T-helper 1 cell treated with Interleukin-12 subunit alpha and Interleukin-12 subunit beta and Interleukin-4 antibody, amounts not matched to agents 30 μg/mL and 1 μg/mL, for 36 hours (primary cell): ENCODE measurements around the gene CCDC91.

Experiments
- H3K27ac Mint-ChIP-seq: one replicate; pipeline ENCODE4 v1.8.0; 2021; ENCODE audit warnings: mild to moderate bottlenecking, mixed read lengths
- H3K27me3 Mint-ChIP-seq: one replicate; pipeline ENCODE4 v1.8.0; 2021; ENCODE audit warnings: low read depth, mixed read lengths
- H3K36me3 Mint-ChIP-seq: one replicate; pipeline ENCODE4 v1.8.0; 2021; ENCODE audit warnings: low read depth, mixed read lengths
- H3K4me1 Mint-ChIP-seq: one replicate; pipeline ENCODE4 v1.8.0; 2021; ENCODE audit warnings: low read depth, mixed read lengths
- H3K4me3 Mint-ChIP-seq: one replicate; pipeline ENCODE4 v1.8.0; 2021; ENCODE audit warnings: mild to moderate bottlenecking, moderate library complexity, mixed read lengths
- H3K9me3 Mint-ChIP-seq: one replicate; pipeline ENCODE4 v1.8.0; 2021; ENCODE audit warnings: mixed read lengths

Gene CCDC91

GRCh38 chr12:28202374-28203130 lies 12.3 kb downstream of the CCDC91 start:
- no peaks in the 10 kb centered on the region for H3K27me3 Mint-ChIP-seq
- H3K27ac Mint-ChIP-seq = no peak overlapping the region
- H3K36me3 Mint-ChIP-seq = peaks cover 6% of the 10 kb centered on the region
- peaks cover 11% of the 10 kb centered on the region for H3K9me3 Mint-ChIP-seq
- no peaks in the 10 kb centered on the region for H3K4me1 Mint-ChIP-seq
- H3K4me3 Mint-ChIP-seq = no peak overlapping the region

DNA sequence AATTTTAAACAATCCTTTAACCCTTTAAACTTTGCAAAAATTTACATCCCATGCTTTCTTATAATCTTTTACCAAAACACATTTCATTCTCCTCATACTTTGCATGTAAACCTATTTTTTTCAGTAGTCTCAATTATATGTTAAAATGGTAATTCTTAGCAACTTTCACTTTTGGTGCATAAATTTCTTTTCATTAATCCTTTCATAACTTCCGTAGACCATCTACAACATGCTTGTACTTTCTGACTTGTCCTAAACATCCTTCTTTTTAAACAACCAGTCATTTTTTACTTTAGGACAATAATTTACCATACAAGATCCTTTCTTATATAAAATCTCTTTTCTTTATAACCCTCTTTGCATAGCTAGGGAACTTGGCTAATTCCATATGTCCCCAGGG lies 19.5 kb downstream of the CCDC91 start:
- no peaks in the 10 kb centered on the region for H3K27me3 Mint-ChIP-seq
- H3K36me3 Mint-ChIP-seq = peaks cover 27% of the 10 kb centered on the region
- H3K4me3 Mint-ChIP-seq = no peak overlapping the region
- no peaks in the 10 kb centered on the region for H3K4me1 Mint-ChIP-seq
- no peak overlapping the region for H3K27ac Mint-ChIP-seq
- H3K9me3 Mint-ChIP-seq = peaks cover 32% of the 10 kb centered on the region

- Mint-ChIP-seq H3K27me3 (no peaks in the 10 kb centered on the region), H3K9me3 (peaks cover 28% of the 10 kb centered on the region), H3K4me1 (no peaks in the 10 kb centered on the region), H3K4me3 (no peak overlapping the region), H3K36me3 (peaks cover 25% of the 10 kb centered on the region), H3K27ac (no peak overlapping the region)
Observed at GRCh38 chr12:28212182-28212581, 21.9 kb downstream of the CCDC91 start.

- Mint-ChIP-seq H3K27me3 (no peaks in the 10 kb centered on the region), H3K9me3 (peaks cover 29% of the 10 kb centered on the region), H3K4me1 (peaks cover 7% of the 10 kb centered on the region), H3K36me3 (peaks cover 25% of the 10 kb centered on the region), H3K4me3 (no peak overlapping the region), H3K27ac (no peak overlapping the region)
Observed at GRCh38 chr12:28215021-28215420, 24.8 kb downstream of the CCDC91 start.

GRCh38 chr12:28216016-28216415 lies 25.8 kb downstream of the CCDC91 start:
- Mint-ChIP-seq H3K9me3 (peaks cover 21% of the 10 kb centered on the region), H3K27ac (no peak overlapping the region), H3K4me1 (peaks cover 8% of the 10 kb centered on the region), H3K27me3 (peaks cover 2% of the 10 kb centered on the region), H3K4me3 (no peak overlapping the region), H3K36me3 (peaks cover 18% of the 10 kb centered on the region)

GRCh38 chr12:28217805-28218204 lies 27.5 kb downstream of the CCDC91 start:
- H3K27me3 Mint-ChIP-seq = peaks cover 6% of the 10 kb centered on the region
- H3K27ac Mint-ChIP-seq = no peak overlapping the region
- peaks cover 15% of the 10 kb centered on the region for H3K9me3 Mint-ChIP-seq
- H3K4me3 Mint-ChIP-seq = no peak overlapping the region
- peaks cover 24% of the 10 kb centered on the region for H3K4me1 Mint-ChIP-seq
- peaks cover 9% of the 10 kb centered on the region for H3K36me3 Mint-ChIP-seq

DNA sequence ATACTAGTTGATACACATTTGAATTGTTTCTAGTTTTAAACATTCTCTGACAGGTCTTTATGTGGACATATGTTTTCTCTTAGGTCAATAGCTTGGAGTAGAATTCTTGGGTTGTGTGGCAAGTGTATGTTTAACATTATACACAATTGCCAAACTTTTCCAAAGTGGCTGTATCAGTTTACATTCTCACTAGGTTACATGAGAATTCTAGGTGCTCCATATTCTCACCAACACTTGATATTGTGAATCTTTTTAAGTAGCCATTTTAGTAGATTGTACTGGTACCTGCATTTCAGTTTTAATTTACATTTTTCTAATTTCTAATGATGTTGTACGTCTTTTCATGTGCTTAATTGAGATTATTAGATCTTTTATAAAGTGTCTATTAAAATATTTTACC lies 28.6 kb downstream of the CCDC91 start:
- Mint-ChIP-seq H3K36me3 (peaks cover 8% of the 10 kb centered on the region), H3K4me3 (no peak overlapping the region), H3K4me1 (peaks cover 34% of the 10 kb centered on the region), H3K27ac (no peak overlapping the region), H3K27me3 (peaks cover 6% of the 10 kb centered on the region), H3K9me3 (peaks cover 14% of the 10 kb centered on the region)

DNA sequence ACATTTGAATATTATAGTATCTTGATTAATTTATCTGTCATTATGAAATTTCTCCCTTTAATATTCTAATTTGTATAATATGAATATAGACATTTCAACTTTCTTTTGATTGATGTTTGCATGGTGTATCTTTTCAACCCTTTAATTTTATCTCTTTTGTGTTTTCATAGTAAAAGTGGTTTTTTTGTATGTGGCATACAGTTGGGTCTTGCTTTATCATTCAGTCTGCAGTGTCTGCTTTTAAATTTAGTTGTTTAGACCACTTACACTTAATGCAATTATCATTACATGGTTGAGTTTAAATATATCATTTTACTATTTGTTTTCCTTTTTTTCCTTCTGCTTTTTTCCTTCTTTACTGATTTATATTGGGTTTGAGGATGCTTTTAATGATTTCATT lies 29.6 kb downstream of the CCDC91 start:
- Mint-ChIP-seq H3K36me3 (peaks cover 8% of the 10 kb centered on the region), H3K4me3 (no peak overlapping the region), H3K4me1 (peaks cover 38% of the 10 kb centered on the region), H3K27me3 (peaks cover 6% of the 10 kb centered on the region), H3K9me3 (peaks cover 10% of the 10 kb centered on the region), H3K27ac (no peak overlapping the region)

GRCh38 chr12:28222081-28222700 lies 31.9 kb downstream of the CCDC91 start:
- Mint-ChIP-seq H3K4me1 (peaks cover 38% of the 10 kb centered on the region), H3K36me3 (peaks cover 16% of the 10 kb centered on the region)

GRCh38 chr12:28223025-28223554 lies 32.8 kb downstream of the CCDC91 start:
- peak overlapping the region; percentile 38 for H3K4me3 Mint-ChIP-seq
- peak overlapping the region; percentile 74 for H3K27ac Mint-ChIP-seq
- H3K4me1 Mint-ChIP-seq = peaks cover 31% of the 10 kb centered on the region
- H3K9me3 Mint-ChIP-seq = peaks cover 14% of the 10 kb centered on the region
- peaks cover 21% of the 10 kb centered on the region for H3K36me3 Mint-ChIP-seq
- H3K27me3 Mint-ChIP-seq = peaks cover 6% of the 10 kb centered on the region

More at GRCh38 chr12:28222081-28222700, 31.9 kb downstream of the CCDC91 start:
- Mint-ChIP-seq H3K27ac (peak overlapping the region; percentile 62), H3K9me3 (peaks cover 18% of the 10 kb centered on the region), H3K27me3 (peaks cover 6% of the 10 kb centered on the region), H3K4me3 (peak overlapping the region; percentile 5)

DNA sequence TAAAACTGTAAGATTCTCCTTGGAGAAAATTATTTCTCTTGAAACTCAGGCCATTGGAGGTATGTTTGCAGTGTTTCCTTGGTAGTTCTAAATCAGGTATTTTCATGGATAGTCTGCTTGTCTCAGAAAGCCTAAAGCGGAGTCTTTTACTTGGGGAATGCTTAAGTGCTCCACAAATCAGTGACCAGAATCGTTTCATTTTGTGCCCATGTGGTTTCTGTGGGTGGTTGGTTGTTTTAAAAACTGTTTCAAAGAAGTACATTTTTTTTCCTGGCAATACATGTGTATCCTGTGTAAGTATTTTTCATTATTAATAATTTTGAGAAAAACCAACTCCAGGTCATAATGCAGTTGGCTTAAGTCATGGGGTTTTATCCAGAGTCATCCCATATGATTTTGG lies 33.6 kb downstream of the CCDC91 start:
- no peak overlapping the region for H3K27ac Mint-ChIP-seq
- H3K36me3 Mint-ChIP-seq = peaks cover 18% of the 10 kb centered on the region
- peaks cover 6% of the 10 kb centered on the region for H3K27me3 Mint-ChIP-seq
- peaks cover 8% of the 10 kb centered on the region for H3K9me3 Mint-ChIP-seq
- peak overlapping the region; percentile 38 for H3K4me3 Mint-ChIP-seq
- H3K4me1 Mint-ChIP-seq = peaks cover 31% of the 10 kb centered on the region

GRCh38 chr12:28226705-28227104 lies 36.4 kb downstream of the CCDC91 start:
- peaks cover 24% of the 10 kb centered on the region for H3K4me1 Mint-ChIP-seq
- no peak overlapping the region for H3K27ac Mint-ChIP-seq
- no peak overlapping the region for H3K4me3 Mint-ChIP-seq
- H3K9me3 Mint-ChIP-seq = peaks cover 8% of the 10 kb centered on the region
- H3K36me3 Mint-ChIP-seq = peaks cover 13% of the 10 kb centered on the region
- H3K27me3 Mint-ChIP-seq = no peaks in the 10 kb centered on the region

DNA sequence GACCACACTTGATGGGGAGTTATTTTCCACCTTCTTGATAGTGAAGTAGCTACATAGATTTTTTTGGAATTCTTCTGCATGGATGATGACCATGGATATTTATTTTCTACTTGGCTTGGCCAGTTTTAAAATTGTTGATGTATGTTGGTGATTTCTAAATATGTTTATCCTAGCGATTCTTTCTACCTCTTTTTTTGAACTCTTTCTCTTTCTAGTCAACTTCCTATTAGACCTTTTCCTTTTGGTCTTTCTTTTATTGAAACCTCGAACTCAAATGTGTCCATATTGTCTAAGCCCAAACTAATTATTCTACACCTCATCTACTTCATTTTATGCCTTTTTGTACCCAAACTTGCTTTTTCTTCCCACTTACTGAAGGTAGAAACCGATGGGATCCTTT lies 37.0 kb downstream of the CCDC91 start:
- peaks cover 8% of the 10 kb centered on the region for H3K9me3 Mint-ChIP-seq
- H3K27ac Mint-ChIP-seq = no peak overlapping the region
- peaks cover 13% of the 10 kb centered on the region for H3K36me3 Mint-ChIP-seq
- H3K27me3 Mint-ChIP-seq = no peaks in the 10 kb centered on the region
- no peak overlapping the region for H3K4me3 Mint-ChIP-seq
- peaks cover 19% of the 10 kb centered on the region for H3K4me1 Mint-ChIP-seq

- H3K4me1 Mint-ChIP-seq = peaks cover 3% of the 10 kb centered on the region
- no peaks in the 10 kb centered on the region for H3K9me3 Mint-ChIP-seq
- peaks cover 11% of the 10 kb centered on the region for H3K36me3 Mint-ChIP-seq
- H3K4me3 Mint-ChIP-seq = no peak overlapping the region
- no peak overlapping the region for H3K27ac Mint-ChIP-seq
- no peaks in the 10 kb centered on the region for H3K27me3 Mint-ChIP-seq
Observed at GRCh38 chr12:28231248-28231647, 41.0 kb downstream of the CCDC91 start.
